T-cell (primary cell): ENCODE results near the gene CSNK1A1. TPM values are rescaled to one million over a fixed set of nuclear protein-coding genes. Genes with fewer than 3 reads are reported as not detected.
"Not testable (repeated sequence)": the region's sequence is repeated elsewhere in the genome, so short reads cannot be mapped to it uniquely, and the experiment has no call there.

Experiments
- ATAC-seq, 4 experiments: fragments of 200-7000 bp in 3 of 4; fragments of 150-1000 bp in 1 of 4; cut with Tn5 transposase; replicated peaks in 1 of 4; 1 replicate in 3 of 4; 2 replicates in 1 of 4; pipeline ENCODE4 v1.10.0; 2021; ENCODE audit warnings: moderate library complexity in 3 of 4, mild to moderate bottlenecking in 2 of 4, moderate number of reproducible peaks in 1 of 4
- CTCF ChIA-PET, 2 donors: fragments of 300-600 bp; sonication (Branson Sonifier 250); formaldehyde crosslinking; loops; one replicate each; lab custom pipeline; 2022; ENCODE audit warnings: antibody characterized with exemption in 2 of 2; lab: Charles Lee
- POLR2A ChIA-PET, 2 donors: fragments of 300-600 bp; sonication (Branson Sonifier 250); formaldehyde crosslinking; loops; one replicate each; lab custom pipeline; 2022; ENCODE audit warnings: antibody characterized with exemption in 2 of 2; lab: Charles Lee
- DNase-seq, 35 experiments: peaks; one replicate each; pipeline versions ENCODE4 v3.0.0 to v3.0.0-alpha.2; 2013 to 2023
- H3K27ac ChIP-seq: one replicate; pipeline ENCODE4 v1.5.1; 2013; ENCODE audit warnings: low read length
- H3K27me3 ChIP-seq, 2 experiments: replicated peaks in 1 of 2; 1 replicate in 1 of 2; 2 replicates in 1 of 2; pipeline versions ENCODE4 v1.6.1 to v1.7.0; 2013; ENCODE audit warnings: low read length in 1 of 2, mixed read lengths in 1 of 2; ENCODE audit not compliant: control insufficient read depth in 2 of 2, insufficient read depth in 2 of 2; ENCODE audit errors: extremely low read depth in 1 of 2
- H3K36me3 ChIP-seq, 2 donors: 1 replicate in 1 of 2; 2 replicates in 1 of 2; pipeline versions ENCODE4 v1.6.1 to v1.7.0; 2013; ENCODE audit warnings: low read length in 1 of 2; ENCODE audit not compliant: control insufficient read depth in 2 of 2, insufficient read depth in 1 of 2; ENCODE audit errors: extremely low read depth in 1 of 2
- H3K4me1 ChIP-seq, 2 experiments: 1 replicate in 1 of 2; 2 replicates in 1 of 2; pipeline versions ENCODE4 v1.6.1 to v1.7.0; 2013; ENCODE audit warnings: low read length in 2 of 2, mixed read lengths in 1 of 2; ENCODE audit not compliant: insufficient read depth in 2 of 2, control insufficient read depth in 1 of 2; ENCODE audit errors: extremely low read depth in 1 of 2
- H3K4me3 ChIP-seq, 2 donors: 1 replicate in 1 of 2; 2 replicates in 1 of 2; pipeline versions ENCODE4 v1.5.1 to v1.7.0; 2013; ENCODE audit warnings: mild to moderate bottlenecking in 2 of 2, low read length in 1 of 2, moderate library complexity in 1 of 2; ENCODE audit not compliant: control insufficient read depth in 1 of 2; ENCODE audit errors: extremely low read depth in 1 of 2
- H3K9me3 ChIP-seq: 2 replicates; pipeline ENCODE4 v1.7.0; 2013
- H3K27ac Mint-ChIP-seq, 2 donors: one replicate each; pipeline ENCODE4 v1.8.0; 2020 to 2021; ENCODE audit warnings: mild to moderate bottlenecking in 2 of 2, mixed read lengths in 2 of 2
- H3K27me3 Mint-ChIP-seq, 2 donors: one replicate each; pipeline ENCODE4 v1.8.0; 2021 to 2022; ENCODE audit warnings: mixed read lengths in 2 of 2
- H3K36me3 Mint-ChIP-seq: one replicate; pipeline ENCODE4 v1.8.0; 2021; ENCODE audit warnings: mixed read lengths
- H3K4me1 Mint-ChIP-seq, 3 donors: one replicate each; pipeline ENCODE4 v1.8.0; 2020 to 2022; ENCODE audit warnings: mixed read lengths in 3 of 3, mild to moderate bottlenecking in 1 of 3
- H3K4me3 Mint-ChIP-seq, 3 donors: one replicate each; pipeline ENCODE4 v1.8.0; 2020 to 2022; ENCODE audit warnings: mild to moderate bottlenecking in 3 of 3, mixed read lengths in 3 of 3, moderate library complexity in 3 of 3
- H3K9me3 Mint-ChIP-seq, 3 donors: one replicate each; pipeline ENCODE4 v1.8.0; 2020 to 2022; ENCODE audit warnings: mixed read lengths in 3 of 3
- WGBS: methylation state at CpG from one replicate; pipeline ENCODE4 v1.1.5; 2013; ENCODE audit warnings: missing lambda C conversion rate; ENCODE audit not compliant: insufficient coverage; 5-methylcytosine and 5-hydroxymethylcytosine counted together
- total RNA-seq, 35 experiments: library from RNA in 6 of 35; stranded (reverse) in 6 of 35; fragments of 120-200 nt in 1 of 35; gene quantifications; one replicate each; pipeline versions ENCODE4 v1.2.1 to v1.2.4 and lab custom pipeline; 2013 to 2026

The CSNK1A1 gene
- total RNA-seq, 5 donors from 2014 or later (not counting 1 experiment from before 2014, with no cell fraction given), result 161 to 193 (median 178) TPM

- ChIA-PET POLR2A (interaction anchor here in 1 of 2 donors (0.5 to 1.4 kb wide), 4 partner anchors 16 to 29 kb away, joined by 3 to 8 read pairs (median 6); no protein-coding TSS in a partner anchor), CTCF (interaction anchor here in 1 of 2 donors (0.5 to 1.5 kb wide), 5 partner anchors 14 to 1527 kb away, joined by 3 to 5 read pairs (median 4); no protein-coding TSS in a partner anchor)
- Mint-ChIP-seq H3K9me3 (no peaks in the 10 kb centered on the region), H3K27me3 (no peaks in the 10 kb centered on the region), H3K36me3 (peaks cover 37% of the 10 kb centered on the region), H3K4me3 (peak overlapping the region in 1 of 3 donors; percentile 39), H3K27ac (no peak overlapping the region), H3K4me1 (peaks cover 72 to 84% (median 83%) of the 10 kb centered on the region in 3 donors)
- H3K4me3 ChIP-seq, result no peak overlapping the region
- no CpG with 5 or more reads among the region's 3 CpGs for WGBS
- no peaks in the 10 kb centered on the region for H3K27me3 ChIP-seq
- H3K36me3 ChIP-seq, result peaks cover 2 to 44% of the 10 kb centered on the region in 2 donors
- peaks cover 24 to 49% of the 10 kb centered on the region in 2 experiments for H3K4me1 ChIP-seq
- H3K9me3 ChIP-seq, result no peaks in the 10 kb centered on the region
- no peak for ATAC-seq
- no peak overlapping the region for H3K27ac ChIP-seq
- DNase-seq, result no peak
Measured at GRCh38 chr5:149544028-149544420, 7.2 kb downstream of the CSNK1A1 start.

GRCh38 chr5:149543361-149544027 is 7.7 kb downstream of the CSNK1A1 start:
- peaks cover 35% of the 10 kb centered on the region for H3K36me3 Mint-ChIP-seq
- peaks cover 69 to 80% (median 78%) of the 10 kb centered on the region in 3 donors for H3K4me1 Mint-ChIP-seq
- H3K27ac ChIP-seq, result no peak overlapping the region
- H3K4me3 ChIP-seq, result no peak overlapping the region
- H3K4me3 Mint-ChIP-seq, result peak overlapping the region in 2 of 3 donors; percentile 31 to 39
- no peaks in the 10 kb centered on the region for H3K27me3 ChIP-seq
- no peak for ATAC-seq
- no peak for DNase-seq
- ChIA-PET CTCF (interaction anchor here (0.6 to 1.2 kb wide), 4 partner anchors 23 to 1691 kb away, joined by 3 to 4 read pairs (median 4); no protein-coding TSS in a partner anchor), POLR2A (interaction anchor here (0.5 to 0.6 kb wide), 4 partner anchors 11 to 98 kb away, joined by 3 to 7 read pairs (median 4); no protein-coding TSS in a partner anchor)
- no CpG with 5 or more reads among the region's 8 CpGs for WGBS
- H3K9me3 Mint-ChIP-seq, result no peaks in the 10 kb centered on the region
- peaks cover 2 to 40% of the 10 kb centered on the region in 2 donors for H3K36me3 ChIP-seq
- H3K9me3 ChIP-seq, result no peaks in the 10 kb centered on the region
- H3K27me3 Mint-ChIP-seq, result no peaks in the 10 kb centered on the region
- peaks cover 23 to 46% of the 10 kb centered on the region in 2 experiments for H3K4me1 ChIP-seq
- H3K27ac Mint-ChIP-seq, result no peak overlapping the region

- Histone ChIP-seq H3K36me3 (peaks cover 2 to 39% of the 10 kb centered on the region in 2 donors), H3K4me1 (peaks cover 23 to 43% of the 10 kb centered on the region in 2 experiments), H3K4me3 (no peak overlapping the region), H3K27ac (no peak overlapping the region), H3K9me3 (no peaks in the 10 kb centered on the region), H3K27me3 (no peaks in the 10 kb centered on the region)
- peaks cover 64 to 77% (median 76%) of the 10 kb centered on the region in 3 donors for H3K4me1 Mint-ChIP-seq
- no peak for DNase-seq
- ChIA-PET POLR2A (interaction anchor here (0.6 to 1.5 kb wide), 4 partner anchors 9 to 35 kb away, joined by 3 to 12 read pairs (median 6); no protein-coding TSS in a partner anchor), CTCF (interaction anchor here in 1 of 2 donors (0.6 kb wide), 1 partner anchor 159 kb away, joined by 4 read pairs; no protein-coding TSS in a partner anchor)
- H3K27ac Mint-ChIP-seq, result no peak overlapping the region
- no peaks in the 10 kb centered on the region for H3K27me3 Mint-ChIP-seq
- no peaks in the 10 kb centered on the region for H3K9me3 Mint-ChIP-seq
- H3K4me3 Mint-ChIP-seq, result peak overlapping the region in 1 of 3 donors; percentile 25
- peaks cover 35% of the 10 kb centered on the region for H3K36me3 Mint-ChIP-seq
- ATAC-seq, result no peak
- 96% methylated on average over 3 of the region's 6 CpGs for WGBS
Measured at GRCh38 chr5:149541893-149542292, 9.3 kb downstream of the CSNK1A1 start.

GRCh38 chr5:149540089-149540488 is 11.2 kb downstream of the CSNK1A1 start:
- H3K4me1 Mint-ChIP-seq, result peaks cover 65 to 78% (median 77%) of the 10 kb centered on the region in 3 donors
- peak overlapping the region; percentile 15 to 52 (median 18) for H3K4me3 Mint-ChIP-seq
- no peaks in the 10 kb centered on the region for H3K9me3 ChIP-seq
- no peaks in the 10 kb centered on the region for H3K9me3 Mint-ChIP-seq
- no CpG with 5 or more reads among the region's 3 CpGs for WGBS
- H3K27ac Mint-ChIP-seq, result peak overlapping the region in 1 of 2 donors; percentile 34
- H3K36me3 Mint-ChIP-seq, result peaks cover 32% of the 10 kb centered on the region
- no peaks in the 10 kb centered on the region for H3K27me3 Mint-ChIP-seq
- ChIA-PET POLR2A (interaction anchor here (0.6 to 1.5 kb wide), 2 partner anchors 9 to 12 kb away, joined by 3 to 5 read pairs; no protein-coding TSS in a partner anchor), CTCF (interaction anchor here in 1 of 2 donors (0.5 kb wide), 1 partner anchor 9 kb away, joined by 3 read pairs; no protein-coding TSS in a partner anchor)
- no peak overlapping the region for H3K27ac ChIP-seq
- no peaks in the 10 kb centered on the region for H3K27me3 ChIP-seq
- H3K36me3 ChIP-seq, result peaks cover 0 to 23% of the 10 kb centered on the region in 2 donors
- no peak overlapping the region for H3K4me3 ChIP-seq
- H3K4me1 ChIP-seq, result peaks cover 24 to 39% of the 10 kb centered on the region in 2 experiments
- no peak for ATAC-seq
- no peak for DNase-seq

GRCh38 chr5:149537374-149537975 is 13.8 kb downstream of the CSNK1A1 start:
- no peak overlapping the region for H3K4me3 ChIP-seq
- H3K9me3 Mint-ChIP-seq, result no peaks in the 10 kb centered on the region
- H3K36me3 Mint-ChIP-seq, result peaks cover 38% of the 10 kb centered on the region
- H3K4me1 Mint-ChIP-seq, result peaks cover 67 to 78% (median 75%) of the 10 kb centered on the region in 3 donors
- peak overlapping the region; percentile 8 to 15 for H3K27ac Mint-ChIP-seq
- ATAC-seq, result no peak
- CTCF ChIA-PET, result no interaction called here
- H3K9me3 ChIP-seq, result no peaks in the 10 kb centered on the region
- no peak for DNase-seq
- H3K36me3 ChIP-seq, result peaks cover 3 to 11% of the 10 kb centered on the region in 2 donors
- WGBS, result no CpG with 5 or more reads among the region's 1 CpG
- H3K27ac ChIP-seq, result no peak overlapping the region
- no peaks in the 10 kb centered on the region for H3K27me3 ChIP-seq
- H3K4me1 ChIP-seq, result peaks cover 24 to 36% of the 10 kb centered on the region in 2 experiments
- H3K4me3 Mint-ChIP-seq, result peak overlapping the region in 1 of 3 donors; percentile 9
- H3K27me3 Mint-ChIP-seq, result no peaks in the 10 kb centered on the region
- POLR2A ChIA-PET, result interaction anchor here in 1 of 2 donors (0.5 kb wide), 1 partner anchor 19 kb away, joined by 4 read pairs; no protein-coding TSS in a partner anchor

- H3K36me3 ChIP-seq, result peaks cover 6 to 10% of the 10 kb centered on the region in 2 donors
- H3K4me3 Mint-ChIP-seq, result peak overlapping the region in 1 of 3 donors; percentile 18
- peaks cover 33% of the 10 kb centered on the region for H3K36me3 Mint-ChIP-seq
- H3K4me3 ChIP-seq, H3K27me3 ChIP-seq, H3K27me3 Mint-ChIP-seq, H3K27ac Mint-ChIP-seq, H3K9me3 ChIP-seq, DNase-seq, ATAC-seq, H3K9me3 Mint-ChIP-seq, CTCF ChIA-PET, H3K27ac ChIP-seq, POLR2A ChIA-PET: not testable (repeated sequence)
- peaks cover 70 to 84% (median 83%) of the 10 kb centered on the region in 3 donors for H3K4me1 Mint-ChIP-seq
- WGBS, result 64% methylated on average over 3 of the region's 6 CpGs
- H3K4me1 ChIP-seq, result peaks cover 24 to 40% of the 10 kb centered on the region in 2 experiments
Measured at GRCh38 chr5:149535787-149536186, 15.5 kb downstream of the CSNK1A1 start.
